ENCODE measurements around the gene TMEM229B. TPM values are rescaled to one million over a fixed set of nuclear protein-coding genes. Genes with fewer than 3 reads are reported as not detected.

The TMEM229B gene
- total RNA-seq, 1 donor from 2014 or later: 2.2 TPM

DNA sequence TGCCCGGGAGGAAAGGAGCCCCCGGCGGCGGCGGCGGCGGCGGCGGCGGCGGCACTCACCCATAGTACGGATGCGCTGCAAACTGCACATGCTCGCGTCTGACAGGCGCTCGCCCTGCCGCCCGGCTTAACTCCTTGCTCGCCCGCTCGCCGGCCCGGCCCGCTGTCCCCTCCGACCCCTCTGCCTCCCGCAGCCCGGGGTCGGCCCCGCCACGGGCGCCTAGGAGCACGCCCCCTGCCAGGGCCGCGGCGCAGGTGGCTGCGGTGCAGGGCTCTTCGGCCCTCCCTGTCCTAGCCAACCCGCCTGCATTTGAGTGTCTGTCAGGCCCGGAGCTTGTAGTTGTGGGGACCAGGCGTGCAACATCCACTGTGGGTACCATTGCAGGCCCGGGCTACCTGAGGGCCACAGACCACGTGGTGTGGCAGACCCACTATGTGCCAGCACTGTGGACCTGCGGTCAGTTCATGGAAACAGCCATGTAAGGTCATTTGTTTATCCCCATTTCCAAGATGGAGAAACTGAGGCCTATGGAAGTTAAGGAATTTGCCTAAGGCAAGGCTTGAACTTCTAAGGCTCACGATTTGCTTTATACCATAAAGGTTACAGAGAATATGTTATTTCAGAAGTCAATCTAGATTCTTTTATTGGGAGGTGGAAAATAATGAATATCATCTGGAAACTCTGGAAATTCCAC, 27.0 kb upstream of the TMEM229B start:
- TF ChIP-seq, protein P1, sequence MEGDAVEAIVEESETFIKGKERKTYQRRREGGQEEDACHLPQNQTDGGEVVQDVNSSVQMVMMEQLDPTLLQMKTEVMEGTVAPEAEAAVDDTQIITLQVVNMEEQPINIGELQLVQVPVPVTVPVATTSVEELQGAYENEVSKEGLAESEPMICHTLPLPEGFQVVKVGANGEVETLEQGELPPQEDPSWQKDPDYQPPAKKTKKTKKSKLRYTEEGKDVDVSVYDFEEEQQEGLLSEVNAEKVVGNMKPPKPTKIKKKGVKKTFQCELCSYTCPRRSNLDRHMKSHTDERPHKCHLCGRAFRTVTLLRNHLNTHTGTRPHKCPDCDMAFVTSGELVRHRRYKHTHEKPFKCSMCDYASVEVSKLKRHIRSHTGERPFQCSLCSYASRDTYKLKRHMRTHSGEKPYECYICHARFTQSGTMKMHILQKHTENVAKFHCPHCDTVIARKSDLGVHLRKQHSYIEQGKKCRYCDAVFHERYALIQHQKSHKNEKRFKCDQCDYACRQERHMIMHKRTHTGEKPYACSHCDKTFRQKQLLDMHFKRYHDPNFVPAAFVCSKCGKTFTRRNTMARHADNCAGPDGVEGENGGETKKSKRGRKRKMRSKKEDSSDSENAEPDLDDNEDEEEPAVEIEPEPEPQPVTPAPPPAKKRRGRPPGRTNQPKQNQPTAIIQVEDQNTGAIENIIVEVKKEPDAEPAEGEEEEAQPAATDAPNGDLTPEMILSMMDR (conservative IDR thresholded peaks at IDR 0.05; ENCODE audit: low read depth, low read length): no peak
- peak overlapping the region; percentile 73 for H3K4me3 ChIP-seq (ENCODE audit: low read depth, low read length)
- DNase-seq (ENCODE audit: low read depth): no peak

- DNase-seq (ENCODE audit: low read depth): no peak
- H3K4me3 ChIP-seq (ENCODE audit: low read depth, low read length): peak overlapping the region; percentile 73
- TF ChIP-seq, protein P1 (conservative IDR thresholded peaks at IDR 0.05; ENCODE audit: low read depth, low read length): no peak
Measured at GRCh38 chr14:67514650-67515385, 26.3 kb upstream of the TMEM229B start.

- DNase-seq (ENCODE audit: low read depth): no peak
- TF ChIP-seq, protein P1 (conservative IDR thresholded peaks at IDR 0.05; ENCODE audit: low read depth, low read length): no peak
- peak overlapping the region; percentile 73 for H3K4me3 ChIP-seq (ENCODE audit: low read depth, low read length)
Measured at GRCh38 chr14:67514203-67514607, 25.7 kb upstream of the TMEM229B start.

DNA sequence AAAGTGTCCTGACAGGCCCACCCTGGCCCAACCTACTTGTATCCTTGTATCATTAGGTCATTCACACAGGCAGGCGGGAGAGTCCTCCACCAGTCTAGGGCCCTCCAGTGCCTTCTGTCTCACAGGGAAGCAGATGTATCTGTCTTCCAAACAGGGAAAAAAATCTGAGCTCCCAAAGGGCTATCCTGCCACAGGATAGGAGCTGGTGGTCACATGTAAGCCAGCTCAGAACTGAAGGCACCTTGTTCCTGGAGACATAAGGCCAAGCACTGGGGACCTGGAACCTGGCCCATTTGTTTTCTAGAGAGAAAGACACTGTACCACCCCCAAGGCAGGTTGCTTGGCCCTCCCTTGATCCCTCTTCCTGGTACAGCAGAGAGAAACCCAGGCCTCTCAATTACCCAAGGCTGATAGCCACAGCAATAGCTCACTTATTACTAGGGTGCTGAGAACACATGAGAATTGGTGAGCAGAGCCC, 25.1 kb upstream of the TMEM229B start:
- H3K4me3 ChIP-seq (ENCODE audit: low read depth, low read length): peak overlapping the region; percentile 73
- DNase-seq (ENCODE audit: low read depth): no peak
- TF ChIP-seq, protein P1 (conservative IDR thresholded peaks at IDR 0.05; ENCODE audit: low read depth, low read length): no peak

DNA sequence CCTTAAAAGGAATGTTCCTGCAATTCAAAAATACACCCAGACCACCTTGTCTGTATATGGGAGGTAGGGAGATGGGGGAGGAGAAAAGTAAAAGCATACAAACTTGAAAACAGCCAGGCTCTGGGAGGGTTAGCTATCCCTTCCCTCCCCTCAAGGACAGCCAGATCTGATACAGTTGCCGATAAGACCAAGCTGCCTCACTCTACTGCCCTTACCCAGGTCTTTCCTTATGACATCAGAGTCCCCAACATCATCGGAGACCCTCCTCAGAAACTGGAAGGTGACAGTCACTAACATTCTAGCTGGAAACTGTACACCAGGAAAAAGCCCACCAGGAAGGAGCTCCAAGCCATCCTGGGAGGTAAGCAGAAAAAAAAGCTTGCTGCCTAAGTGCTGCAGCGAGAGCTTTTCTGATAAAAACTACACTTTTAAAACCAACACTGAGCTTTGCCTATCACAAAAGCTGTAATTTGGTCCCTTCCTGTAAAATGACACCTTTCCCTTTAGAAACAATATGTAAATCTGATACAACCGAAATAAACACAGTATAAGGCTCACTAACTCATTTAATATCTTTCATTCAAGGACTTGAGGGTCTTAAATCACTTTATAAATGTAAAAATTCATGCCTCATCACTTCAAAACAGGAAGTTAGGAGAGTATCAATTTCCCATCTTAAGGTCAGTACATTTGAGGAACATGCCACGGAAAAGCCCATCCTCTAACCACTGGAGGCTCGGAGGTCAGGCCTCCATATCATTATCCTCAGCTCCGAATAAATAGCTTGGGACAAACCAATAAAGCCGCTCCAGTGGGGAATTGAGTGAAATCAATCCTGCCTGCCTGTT, 24.2 kb upstream of the TMEM229B start:
- H3K4me3 ChIP-seq (ENCODE audit: low read depth, low read length): no peak overlapping the region
- TF ChIP-seq, protein P1 (conservative IDR thresholded peaks at IDR 0.05; ENCODE audit: low read depth, low read length): no peak
- DNase-seq (ENCODE audit: low read depth): no peak

- no peak overlapping the region for H3K4me3 ChIP-seq (ENCODE audit: low read depth, low read length)
- DNase-seq (ENCODE audit: low read depth): no peak
- TF ChIP-seq, protein P1 (conservative IDR thresholded peaks at IDR 0.05; ENCODE audit: low read depth, low read length): no peak
Measured at GRCh38 chr14:67510836-67511235, 22.3 kb upstream of the TMEM229B start.
